ENCODE data around the gene CAP2.

- TF ChIP-seq POLR2A (IDR thresholded peaks at IDR 0.05; ENCODE audit: low read length) = no peak
- no peak for TF ChIP-seq GATA1 (IDR thresholded peaks at IDR 0.05; ENCODE audit: low read depth, low read length)
Observed at GRCh38 chr6:17506962-17507361, 113.6 kb downstream of the CAP2 start.

All from erythroblast (primary cell).